Gastrocnemius medialis (tissue), 4 donors: ENCODE data around the gene TTLL8.

Experiments used
- CTCF ChIP-seq, 5 experiments: fragments of 450-650 bp in 3 of 5; fragments of 200-600 bp in 2 of 5; sonication (generic) in 2 of 5; IDR thresholded peaks in 4 of 5; conservative IDR thresholded peaks in 1 of 5; 1 replicate in 4 of 5; 2 replicates in 1 of 5; pipeline ENCODE4 v1.5.1; 2016 to 2019; ENCODE audit warnings: antibody characterized with exemption in 5 of 5, mild to moderate bottlenecking in 3 of 5, moderate library complexity in 3 of 5
- POLR2A ChIP-seq, 2 donors: fragments of 450-650 bp; IDR thresholded peaks; one replicate each; pipeline ENCODE4 v1.6.1; 2017; ENCODE audit warnings: antibody characterized with exemption in 2 of 2, mild to moderate bottlenecking in 2 of 2, moderate library complexity in 2 of 2

DNA sequence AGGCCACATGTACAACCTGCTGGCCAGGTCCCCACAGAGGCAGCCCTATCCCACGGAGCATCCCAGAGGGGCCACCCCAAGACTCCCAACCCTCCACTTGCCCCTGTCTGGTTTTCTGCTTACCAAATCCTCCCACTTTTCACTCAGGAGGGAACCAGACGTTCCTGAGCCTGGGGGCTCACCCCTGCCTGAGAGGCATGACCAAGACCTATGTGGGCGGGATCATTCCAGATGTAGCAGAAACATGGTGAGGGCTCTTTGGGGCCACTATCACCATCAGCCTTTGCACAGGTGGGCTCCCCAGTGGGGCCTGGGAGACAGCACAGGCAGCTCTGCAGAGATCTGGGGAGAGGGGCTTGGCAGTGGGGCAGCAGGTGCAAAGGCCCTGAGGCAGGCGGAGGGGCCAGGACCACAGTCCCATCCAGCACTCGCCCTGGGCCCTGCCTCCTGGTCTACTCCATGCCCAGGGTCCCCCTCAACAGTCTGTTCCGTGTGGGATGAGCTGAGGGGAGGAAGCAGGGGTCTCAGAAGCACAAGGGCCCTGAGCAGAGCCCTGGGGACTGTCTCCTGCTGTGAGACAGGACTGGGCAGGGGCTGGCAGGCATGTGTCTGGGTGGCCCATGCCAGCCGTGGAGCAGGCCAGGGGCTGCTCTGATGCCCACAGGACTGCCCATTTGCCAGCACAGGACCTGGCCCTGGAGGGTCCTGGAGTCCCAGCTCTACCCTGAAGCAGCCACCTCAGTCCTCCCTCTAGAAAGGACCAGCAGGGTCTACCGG lies 88.2 kb downstream of the TTLL8 start:
- no peak for TF ChIP-seq POLR2A (IDR thresholded peaks at IDR 0.05)
- no peak for TF ChIP-seq CTCF (IDR thresholded peaks at IDR 0.05 in 4 of 5, conservative IDR thresholded peaks at IDR 0.05 in 1 of 5)
